HepG2 (cell line): ENCODE data around the gene TPST1. TPM values are rescaled to one million over a fixed set of nuclear protein-coding genes. Genes with fewer than 3 reads are reported as not detected.
"Not testable (repeated sequence)": the region's sequence is repeated elsewhere in the genome, so short reads cannot be mapped to it uniquely, and the experiment has no call there.

Experiments
- ATAC-seq: fragments of 200-7000 bp; cut with Tn5 transposase; 3 replicates; pipeline ENCODE4 v1.9.1; 2020; ENCODE audit warnings: mild to moderate bottlenecking, moderate library complexity
- BruUV-seq: library from RNA; stranded (reverse); fragments of 400-500 nt; replicated peaks from 2 replicates; lab custom pipeline; 2021; lab: Mats Ljungman, UMichigan
- CTCF ChIA-PET: fragments of 300-600 bp; formaldehyde crosslinking; extraction: SDS; loops from one replicate; lab custom pipeline; 2021; ENCODE audit warnings: low total read pairs, inconsistent platforms, low intra/inter-chr PET ratio; lab: Yijun Ruan, JAX
- POLR2A ChIA-PET: fragments of 350-600 bp; sonication (Branson Sonifier 250); formaldehyde crosslinking; loops from one replicate; lab custom pipeline; 2020; ENCODE audit warnings: antibody characterized with exemption, inconsistent platforms; lab: Yijun Ruan, JAX
- DNase-seq: peaks from one replicate; pipeline ENCODE4 v3.0.0-alpha.2; 2015; ENCODE audit warnings: low spot score
- FAIRE-seq: peaks from 3 replicates; lab custom pipeline; 2011; peaks lifted over from hg19 to GRCh38; lab: Jason Lieb, UNC
- H2AFZ ChIP-seq: one replicate; pipeline ENCODE4 v1.6.1; 2011; ENCODE audit warnings: low read length, inconsistent platforms
- H3K27ac ChIP-seq: fragments of 300-600 bp; 3 replicates; pipeline ENCODE4 v1.8.0; 2011; ENCODE audit warnings: mixed run types, mild to moderate bottlenecking, mixed read lengths, low read length, inconsistent platforms; ENCODE audit not compliant: insufficient read depth; ENCODE audit errors: extremely low read length
- H3K27me3 ChIP-seq, 2 experiments: fragments of 200-600 bp in 1 of 2; 2 replicates in 1 of 2; 3 replicates in 1 of 2; pipeline versions ENCODE4 v1.6.0 to v1.8.0; 2011; ENCODE audit warnings: low read length in 2 of 2, mild to moderate bottlenecking in 2 of 2, moderate library complexity in 2 of 2, inconsistent platforms in 1 of 2; ENCODE audit not compliant: insufficient read depth in 2 of 2, control insufficient read depth in 1 of 2
- H3K36me3 ChIP-seq, 2 experiments: fragments of 200-600 bp in 1 of 2; replicated peaks in 1 of 2; 2 replicates in 1 of 2; 3 replicates in 1 of 2; pipeline versions ENCODE4 v1.5.1 to v1.8.0; 2011; ENCODE audit warnings: low read length in 2 of 2, inconsistent platforms in 1 of 2; ENCODE audit not compliant: insufficient read depth in 2 of 2, control insufficient read depth in 1 of 2
- H3K4me1 ChIP-seq: 2 replicates; pipeline ENCODE4 v1.5.1; 2012; ENCODE audit warnings: low read length, inconsistent platforms; ENCODE audit not compliant: insufficient read depth
- H3K4me2 ChIP-seq: 2 replicates; pipeline ENCODE4 v1.6.0; 2011; ENCODE audit warnings: low read depth, low read length, inconsistent platforms
- H3K4me3 ChIP-seq, 3 experiments: fragments of 200-600 bp in 1 of 3; sonication (generic), shearing (Covaris generic) in 1 of 3; replicated peaks in 1 of 3; 2 replicates each; pipeline ENCODE4 v1.5.1; 2011 to 2016; ENCODE audit warnings: low read length in 3 of 3, inconsistent platforms in 2 of 3, low read depth in 2 of 3, mild to moderate bottlenecking in 2 of 3, control low read depth in 1 of 3, mixed read lengths in 1 of 3; ENCODE audit not compliant: insufficient read depth in 1 of 3
- H3K79me2 ChIP-seq: one replicate; pipeline ENCODE4 v1.6.1; 2011; ENCODE audit warnings: low read length, inconsistent platforms; ENCODE audit not compliant: insufficient read depth
- H3K9ac ChIP-seq: 2 replicates; pipeline ENCODE4 v1.6.0; 2011; ENCODE audit warnings: mild to moderate bottlenecking, low read depth, low read length, inconsistent platforms; ENCODE audit not compliant: insufficient read depth
- H3K9me3 ChIP-seq: 2 replicates; pipeline ENCODE4 v1.5.1; 2012; ENCODE audit warnings: mild to moderate bottlenecking, low read length
- H4K20me1 ChIP-seq: 2 replicates; pipeline ENCODE4 v1.6.0; 2011; ENCODE audit warnings: inconsistent platforms, mild to moderate bottlenecking, low read length, moderate library complexity; ENCODE audit not compliant: insufficient read depth
- AGO2 ChIP-seq: fragments of 200-400 bp; formaldehyde crosslinking; optimal IDR thresholded peaks from 2 replicates; pipeline ENCODE3; 2017; ENCODE audit warnings: mild to moderate bottlenecking, low read depth, low read length, moderate library complexity
- HNF4A ChIP-seq: sonication (generic); formaldehyde crosslinking; IDR thresholded peaks from 2 replicates; pipeline ENCODE4 v1.4.0; 2020; ENCODE audit warnings: missing genetic modification reagents
- PLRG1 ChIP-seq: fragments of 450-650 bp; conservative IDR thresholded peaks from 2 replicates; pipeline ENCODE4 v1.6.1; 2016
- SOX13 ChIP-seq, 3 experiments: fragments of 450-650 bp in 1 of 3; sonication (generic) in 1 of 3; formaldehyde crosslinking in 1 of 3; IDR thresholded peaks in 2 of 3; conservative IDR thresholded peaks in 1 of 3; 2 replicates each; pipeline versions ENCODE4 v1.5.0 to v1.6.1; 2016 to 2020; ENCODE audit warnings: antibody characterized with exemption in 1 of 3, mild to moderate bottlenecking in 1 of 3, missing compliant biosample characterization in 1 of 3, missing genetic modification reagents in 1 of 3, moderate library complexity in 1 of 3
- WGBS: methylation state at CpG from one replicate; pipeline ENCODE4 v1.1.6; 2017; ENCODE audit warnings: low lambda C conversion rate; 5-methylcytosine and 5-hydroxymethylcytosine counted together
- in situ Hi-C: cut with HindIII; loops from 2 replicates; pipeline ENCODE4 v1.10.0; 2017; ENCODE audit warnings: low pct_unique_long_range_greater_than_20kb; ENCODE audit not compliant: extremely low pct_ligation_motif_present
- intact Hi-C: fragments of 100-400 bp; cut with micrococcal nuclease; formaldehyde crosslinking; loops from one replicate; pipeline ENCODE4 v1.10.0; 2022; ENCODE audit not compliant: unreplicated experiment
- polyA plus RNA-seq, 8 experiments: library from polyadenylated mRNA; depleted of rRNA in 3 of 8; stranded (reverse) in 7 of 8; unstranded in 1 of 8; fragments of >200 nt; fragmentation: Illumina TruSeq in 4 of 8; extraction: Trizol in 4 of 8; gene quantifications; 2 replicates each; pipeline versions ENCODE4 v1.2.1 to v1.2.3, GENCODE V29; 2011 to 2016; ENCODE audit warnings: low read depth in 4 of 8, missing spikeins in 1 of 8, mixed read lengths in 1 of 8; ENCODE audit not compliant: insufficient read depth in 1 of 8
- total RNA-seq, 5 experiments: library from RNA; depleted of rRNA; stranded (reverse); fragments of >200 nt; fragmentation: Illumina TruSeq; extraction: Trizol; gene quantifications; 2 replicates each; pipeline ENCODE4 v1.2.3, GENCODE V29; 2016; ENCODE audit warnings: low read depth in 1 of 5
- TF ChIP-seq, protein P1 (sequence below): IDR thresholded peaks from 2 replicates; pipeline ENCODE4 v1.6.1; 2016; ENCODE audit warnings: low read depth

The TPST1 gene
- total and polyA plus RNA-seq, 2 of the 13 experiments (the other 11 are each of a cell fraction or from before 2014, with no cell fraction given), result 24.3 to 34.1 TPM

DNA sequence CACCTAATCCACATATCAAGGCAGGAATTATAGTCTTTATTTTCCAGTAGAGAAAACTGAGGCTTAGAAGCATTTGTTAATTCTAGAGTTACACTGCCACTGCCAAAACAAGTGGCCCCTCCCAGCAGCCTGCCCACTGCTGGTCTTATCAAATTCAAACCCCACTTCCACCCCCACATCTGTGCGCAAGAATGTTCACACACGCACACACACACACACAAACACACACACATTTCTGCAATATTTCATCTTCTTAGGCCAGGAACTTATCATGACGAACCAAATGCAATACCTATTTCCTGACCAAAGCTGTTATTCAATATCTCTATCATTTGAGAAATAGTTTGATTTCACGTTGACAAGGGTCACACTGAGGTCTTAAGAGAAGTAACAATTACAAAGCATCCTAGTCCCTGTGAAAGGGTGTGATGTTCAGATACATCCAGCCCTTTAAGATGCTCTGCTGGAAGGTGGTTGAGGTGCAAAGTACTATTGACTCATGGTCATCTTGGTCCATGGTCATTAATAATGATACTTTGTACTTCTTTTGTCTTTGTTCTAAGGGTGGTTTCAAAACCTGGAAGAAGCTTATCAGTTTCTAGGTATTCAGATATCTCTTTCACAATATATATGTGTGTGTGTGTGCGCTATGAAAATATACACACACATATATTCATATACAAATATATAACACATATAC lies 169.2 kb downstream of the TPST1 start:
- CTCF ChIA-PET; H2AFZ ChIP-seq; H3K27me3 ChIP-seq; BruUV-seq; H3K4me2 ChIP-seq; H4K20me1 ChIP-seq; intact Hi-C loops; H3K27ac ChIP-seq; H3K4me3 ChIP-seq; H3K36me3 ChIP-seq; H3K9me3 ChIP-seq; DNase-seq; ATAC-seq; H3K9ac ChIP-seq; in situ Hi-C loops; H3K79me2 ChIP-seq; TF ChIP-seq SOX13 (IDR thresholded peaks at IDR 0.05): not testable (repeated sequence)
- peaks cover 14% of the 10 kb centered on the region for H3K4me1 ChIP-seq
- 83% methylated on average over 5 of the region's 5 CpGs for WGBS
- peak; percentile 73 for FAIRE-seq
- TF ChIP-seq HNF4A (CRISPR knock-in tag) (peak; percentile 30; the same call in 1 of the 2 replicates), SOX13 (CRISPR knock-in tag; conservative IDR thresholded peaks at IDR 0.05 in 1 of 2, IDR thresholded peaks at IDR 0.05 in 1 of 2) (peak in 1 of 2 experiments; percentile 25; a peak in 1 of 4 replicates)
- POLR2A ChIA-PET, result interaction anchor here (0.9 kb wide), 1 partner anchor 119 kb away, joined by 3 read pairs; no protein-coding TSS in a partner anchor

DNA sequence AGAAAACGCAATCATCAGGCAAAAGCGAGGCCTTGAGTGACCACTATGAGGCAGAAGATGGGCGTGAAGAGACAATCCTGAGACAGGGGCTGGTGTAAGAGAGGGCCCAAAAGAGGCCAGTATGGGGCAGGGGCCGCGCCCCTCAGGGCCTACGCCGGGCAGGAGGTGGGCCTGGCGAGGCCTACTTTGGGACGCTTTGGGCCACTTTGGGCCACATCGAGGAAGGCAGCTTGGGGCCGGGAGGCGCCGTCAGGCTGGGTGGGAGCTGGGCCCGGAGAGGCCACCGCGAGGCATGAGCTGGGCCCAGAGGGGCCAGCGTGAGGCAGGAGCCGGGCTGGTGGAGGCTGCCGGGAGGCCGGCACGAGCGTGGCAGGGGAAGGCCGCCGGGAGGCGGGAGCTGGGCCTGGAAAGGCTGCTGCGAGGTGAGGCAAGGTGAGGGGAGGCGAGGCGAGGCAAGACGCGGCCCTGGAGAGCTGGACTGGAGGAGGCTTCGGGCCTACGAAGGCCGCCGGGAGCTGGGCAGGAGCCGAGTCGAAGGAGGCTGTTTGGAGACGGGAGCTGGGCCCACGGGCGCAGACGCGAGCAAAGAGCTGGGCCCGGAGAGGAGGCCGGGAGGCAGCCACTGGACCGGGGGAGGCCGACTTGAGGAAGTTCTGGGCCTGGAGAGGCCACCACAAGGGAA lies 171.3 kb downstream of the TPST1 start:
- ATAC-seq (no peak; the same call in 2 of the 3 replicates), DNase-seq (no peak), FAIRE-seq (no peak)
- Histone ChIP-seq H3K9me3 (no peaks in the 10 kb centered on the region), H4K20me1 (no peaks in the 10 kb centered on the region), H3K27me3 (no peaks in the 10 kb centered on the region), H3K36me3 (peaks cover 5 to 6% of the 10 kb centered on the region in 2 experiments; a peak in 3 of 5 replicates), H3K27ac (no peak overlapping the region), H3K9ac (no peak overlapping the region), H3K79me2 (no peaks in the 10 kb centered on the region), H2AFZ (no peak overlapping the region), H3K4me2 (no peak overlapping the region), H3K4me1 (peaks cover 20% of the 10 kb centered on the region), H3K4me3 (no peak overlapping the region)
- WGBS, result 96% methylated on average over 39 of the region's 45 CpGs
- TF ChIP-seq AGO2 (peak; percentile 45), PLRG1 (no peak)
- TF ChIP-seq, protein P1, sequence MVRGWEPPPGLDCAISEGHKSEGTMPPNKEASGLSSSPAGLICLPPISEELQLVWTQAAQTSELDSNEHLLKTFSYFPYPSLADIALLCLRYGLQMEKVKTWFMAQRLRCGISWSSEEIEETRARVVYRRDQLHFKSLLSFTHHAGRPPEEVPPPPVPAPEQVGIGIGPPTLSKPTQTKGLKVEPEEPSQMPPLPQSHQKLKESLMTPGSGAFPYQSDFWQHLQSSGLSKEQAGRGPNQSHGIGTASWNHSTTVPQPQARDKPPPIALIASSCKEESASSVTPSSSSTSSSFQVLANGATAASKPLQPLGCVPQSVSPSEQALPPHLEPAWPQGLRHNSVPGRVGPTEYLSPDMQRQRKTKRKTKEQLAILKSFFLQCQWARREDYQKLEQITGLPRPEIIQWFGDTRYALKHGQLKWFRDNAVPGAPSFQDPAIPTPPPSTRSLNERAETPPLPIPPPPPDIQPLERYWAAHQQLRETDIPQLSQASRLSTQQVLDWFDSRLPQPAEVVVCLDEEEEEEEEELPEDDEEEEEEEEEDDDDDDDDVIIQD (CRISPR knock-in tag), result no peak
- no TSS peak for BruUV-seq
- CTCF ChIA-PET, result no interaction called here
- in situ Hi-C loops, result no loop called here
- intact Hi-C loops, result no loop called here
- POLR2A ChIA-PET, result no interaction called here
